Measurements from ENCODE around the gene EXTL2.

DNA sequence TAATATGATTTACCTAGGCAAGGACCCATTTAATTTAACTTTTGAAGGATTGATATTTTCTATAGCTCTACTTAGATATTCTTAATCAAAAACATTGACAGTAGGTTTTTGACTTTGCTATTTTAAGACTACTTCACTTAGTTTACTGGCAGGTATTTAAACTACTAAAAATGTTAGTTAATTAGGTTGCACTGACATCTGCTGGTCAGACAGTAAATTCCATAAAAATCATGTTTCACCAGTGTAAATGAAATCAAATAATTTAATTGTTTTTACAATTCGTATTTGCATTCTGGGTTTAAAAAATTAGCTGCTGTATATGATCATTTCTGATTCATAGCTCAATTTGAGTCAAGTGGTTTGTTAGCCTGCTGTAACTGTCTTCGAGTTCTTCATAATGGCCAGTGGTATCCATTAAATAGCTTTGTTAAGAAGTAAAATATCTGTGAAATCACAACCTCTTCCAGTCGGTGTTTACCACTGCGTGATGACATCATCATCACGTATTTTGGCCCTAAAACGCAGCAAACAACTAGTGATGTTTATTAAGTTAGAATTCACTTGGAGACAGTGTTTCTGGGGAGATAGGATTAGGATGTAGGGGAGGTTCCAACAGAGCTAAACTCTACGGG is 26.2 kb downstream of the EXTL2 start:
- TF ChIP-seq, protein P1, sequence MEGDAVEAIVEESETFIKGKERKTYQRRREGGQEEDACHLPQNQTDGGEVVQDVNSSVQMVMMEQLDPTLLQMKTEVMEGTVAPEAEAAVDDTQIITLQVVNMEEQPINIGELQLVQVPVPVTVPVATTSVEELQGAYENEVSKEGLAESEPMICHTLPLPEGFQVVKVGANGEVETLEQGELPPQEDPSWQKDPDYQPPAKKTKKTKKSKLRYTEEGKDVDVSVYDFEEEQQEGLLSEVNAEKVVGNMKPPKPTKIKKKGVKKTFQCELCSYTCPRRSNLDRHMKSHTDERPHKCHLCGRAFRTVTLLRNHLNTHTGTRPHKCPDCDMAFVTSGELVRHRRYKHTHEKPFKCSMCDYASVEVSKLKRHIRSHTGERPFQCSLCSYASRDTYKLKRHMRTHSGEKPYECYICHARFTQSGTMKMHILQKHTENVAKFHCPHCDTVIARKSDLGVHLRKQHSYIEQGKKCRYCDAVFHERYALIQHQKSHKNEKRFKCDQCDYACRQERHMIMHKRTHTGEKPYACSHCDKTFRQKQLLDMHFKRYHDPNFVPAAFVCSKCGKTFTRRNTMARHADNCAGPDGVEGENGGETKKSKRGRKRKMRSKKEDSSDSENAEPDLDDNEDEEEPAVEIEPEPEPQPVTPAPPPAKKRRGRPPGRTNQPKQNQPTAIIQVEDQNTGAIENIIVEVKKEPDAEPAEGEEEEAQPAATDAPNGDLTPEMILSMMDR (IDR thresholded peaks at IDR 0.05), result peak; percentile 30 to 67 (median 37)
- TF ChIP-seq POLR2A (IDR thresholded peaks at IDR 0.05), result no peak
